ENCODE results near the gene OR2C3.

DNA sequence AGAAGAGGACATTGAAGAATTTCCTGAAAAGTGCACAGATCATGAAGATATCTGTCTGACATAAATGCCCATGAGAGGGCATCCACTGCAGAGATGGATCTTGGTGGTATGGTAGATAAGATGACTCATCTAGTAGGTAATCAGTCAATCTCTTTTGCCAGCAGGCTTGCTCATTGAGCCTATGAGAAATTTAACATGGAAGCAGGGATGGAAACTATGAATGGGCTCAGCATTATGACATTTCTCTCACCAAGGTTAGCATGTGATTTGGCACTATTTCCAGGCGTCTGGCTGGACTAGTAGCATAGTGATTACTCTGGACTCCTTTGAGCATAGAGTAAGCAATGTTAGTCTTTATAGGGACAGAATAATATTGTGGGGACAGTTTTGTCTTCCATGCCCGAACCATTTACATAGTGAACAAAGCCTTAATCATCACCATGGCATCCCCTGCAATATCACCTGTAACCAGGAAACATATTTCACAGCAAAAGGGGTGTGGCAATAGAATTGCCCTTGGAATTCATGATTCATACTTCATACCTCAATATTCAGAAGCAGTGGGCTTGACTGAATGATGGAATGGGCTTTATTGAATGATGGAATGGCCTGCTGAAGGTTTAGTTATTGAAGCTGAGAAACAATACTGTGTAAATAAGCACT is 7.3 kb downstream of the OR2C3 start:
- TF ChIP-seq, protein P1, sequence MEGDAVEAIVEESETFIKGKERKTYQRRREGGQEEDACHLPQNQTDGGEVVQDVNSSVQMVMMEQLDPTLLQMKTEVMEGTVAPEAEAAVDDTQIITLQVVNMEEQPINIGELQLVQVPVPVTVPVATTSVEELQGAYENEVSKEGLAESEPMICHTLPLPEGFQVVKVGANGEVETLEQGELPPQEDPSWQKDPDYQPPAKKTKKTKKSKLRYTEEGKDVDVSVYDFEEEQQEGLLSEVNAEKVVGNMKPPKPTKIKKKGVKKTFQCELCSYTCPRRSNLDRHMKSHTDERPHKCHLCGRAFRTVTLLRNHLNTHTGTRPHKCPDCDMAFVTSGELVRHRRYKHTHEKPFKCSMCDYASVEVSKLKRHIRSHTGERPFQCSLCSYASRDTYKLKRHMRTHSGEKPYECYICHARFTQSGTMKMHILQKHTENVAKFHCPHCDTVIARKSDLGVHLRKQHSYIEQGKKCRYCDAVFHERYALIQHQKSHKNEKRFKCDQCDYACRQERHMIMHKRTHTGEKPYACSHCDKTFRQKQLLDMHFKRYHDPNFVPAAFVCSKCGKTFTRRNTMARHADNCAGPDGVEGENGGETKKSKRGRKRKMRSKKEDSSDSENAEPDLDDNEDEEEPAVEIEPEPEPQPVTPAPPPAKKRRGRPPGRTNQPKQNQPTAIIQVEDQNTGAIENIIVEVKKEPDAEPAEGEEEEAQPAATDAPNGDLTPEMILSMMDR (IDR thresholded peaks at IDR 0.05; ENCODE audit: low read length): no peak
- no peak for TF ChIP-seq EZH2 (IDR thresholded peaks at IDR 0.05; ENCODE audit: borderline replicate concordance, low read length)
